ENCODE data around the gene CBFA2T3. TPM values are rescaled to one million over a fixed set of nuclear protein-coding genes. Genes with fewer than 3 reads are reported as not detected.
A peak's percentile ranks its signal among the peaks of the same experiment; 100 is the strongest.

The CBFA2T3 gene
- total and polyA plus RNA-seq, 2 of the 13 experiments (the other 11 are each of a cell fraction or from before 2014, with no cell fraction given): 0.05 TPM; not detected in 1

DNA sequence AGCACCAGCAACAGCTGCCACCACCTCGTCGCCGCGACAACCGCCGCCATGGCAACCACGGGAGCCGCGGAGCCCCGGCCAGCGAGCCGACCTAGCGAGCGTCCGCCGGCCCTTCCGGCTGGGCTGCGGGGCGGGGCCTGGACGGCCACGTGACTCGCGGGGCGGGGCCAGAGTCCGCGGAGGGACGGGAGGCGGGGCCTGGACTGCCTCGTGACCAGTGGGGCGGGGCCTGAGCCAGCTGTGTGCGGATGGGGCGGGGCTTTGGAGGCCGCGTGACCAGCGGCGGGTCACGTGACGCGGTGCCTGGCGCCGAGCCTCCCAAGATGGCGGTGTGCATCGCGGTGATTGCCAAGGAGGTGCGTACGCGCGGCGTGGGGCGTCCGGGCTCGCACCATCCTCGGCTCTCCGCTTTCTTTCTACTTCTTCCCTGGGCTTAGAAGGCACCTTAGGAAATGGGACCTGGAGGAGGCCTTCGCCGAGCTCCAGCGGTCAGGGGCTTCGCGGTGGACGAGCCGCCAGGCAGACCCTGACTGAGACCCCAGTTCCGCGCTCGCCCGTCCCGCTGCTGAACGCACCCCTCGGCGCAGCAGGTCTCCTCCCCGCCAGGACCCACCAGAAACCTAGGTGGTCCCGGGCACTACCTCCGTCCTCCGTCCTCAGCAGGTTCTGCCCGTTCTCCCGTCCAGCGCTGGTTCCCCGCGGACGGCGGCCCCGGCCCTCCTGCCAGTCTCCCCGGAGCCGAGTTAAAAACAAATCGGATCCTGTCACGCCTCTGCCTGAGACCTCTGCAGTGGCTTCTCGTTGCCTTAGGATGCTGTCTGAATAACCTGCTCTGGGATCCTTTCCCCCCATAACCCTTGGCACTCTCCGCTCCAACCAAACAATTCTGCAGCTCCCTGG is 119.9 kb downstream of the CBFA2T3 start, which contains the start of the genes GALNS and TRAPPC2L (continued):
- TF ChIP-seq, protein P1, sequence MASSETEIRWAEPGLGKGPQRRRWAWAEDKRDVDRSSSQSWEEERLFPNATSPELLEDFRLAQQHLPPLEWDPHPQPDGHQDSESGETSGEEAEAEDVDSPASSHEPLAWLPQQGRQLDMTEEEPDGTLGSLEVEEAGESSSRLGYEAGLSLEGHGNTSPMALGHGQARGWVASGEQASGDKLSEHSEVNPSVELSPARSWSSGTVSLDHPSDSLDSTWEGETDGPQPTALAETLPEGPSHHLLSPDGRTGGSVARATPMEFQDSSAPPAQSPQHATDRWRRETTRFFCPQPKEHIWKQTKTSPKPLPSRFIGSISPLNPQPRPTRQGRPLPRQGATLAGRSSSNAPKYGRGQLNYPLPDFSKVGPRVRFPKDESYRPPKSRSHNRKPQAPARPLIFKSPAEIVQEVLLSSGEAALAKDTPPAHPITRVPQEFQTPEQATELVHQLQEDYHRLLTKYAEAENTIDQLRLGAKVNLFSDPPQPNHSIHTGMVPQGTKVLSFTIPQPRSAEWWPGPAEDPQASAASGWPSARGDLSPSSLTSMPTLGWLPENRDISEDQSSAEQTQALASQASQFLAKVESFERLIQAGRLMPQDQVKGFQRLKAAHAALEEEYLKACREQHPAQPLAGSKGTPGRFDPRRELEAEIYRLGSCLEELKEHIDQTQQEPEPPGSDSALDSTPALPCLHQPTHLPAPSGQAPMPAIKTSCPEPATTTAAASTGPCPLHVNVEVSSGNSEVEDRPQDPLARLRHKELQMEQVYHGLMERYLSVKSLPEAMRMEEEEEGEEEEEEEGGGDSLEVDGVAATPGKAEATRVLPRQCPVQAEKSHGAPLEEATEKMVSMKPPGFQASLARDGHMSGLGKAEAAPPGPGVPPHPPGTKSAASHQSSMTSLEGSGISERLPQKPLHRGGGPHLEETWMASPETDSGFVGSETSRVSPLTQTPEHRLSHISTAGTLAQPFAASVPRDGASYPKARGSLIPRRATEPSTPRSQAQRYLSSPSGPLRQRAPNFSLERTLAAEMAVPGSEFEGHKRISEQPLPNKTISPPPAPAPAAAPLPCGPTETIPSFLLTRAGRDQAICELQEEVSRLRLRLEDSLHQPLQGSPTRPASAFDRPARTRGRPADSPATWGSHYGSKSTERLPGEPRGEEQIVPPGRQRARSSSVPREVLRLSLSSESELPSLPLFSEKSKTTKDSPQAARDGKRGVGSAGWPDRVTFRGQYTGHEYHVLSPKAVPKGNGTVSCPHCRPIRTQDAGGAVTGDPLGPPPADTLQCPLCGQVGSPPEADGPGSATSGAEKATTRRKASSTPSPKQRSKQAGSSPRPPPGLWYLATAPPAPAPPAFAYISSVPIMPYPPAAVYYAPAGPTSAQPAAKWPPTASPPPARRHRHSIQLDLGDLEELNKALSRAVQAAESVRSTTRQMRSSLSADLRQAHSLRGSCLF (CRISPR knock-in tag; IDR thresholded peaks at IDR 0.05; ENCODE audit: borderline replicate concordance): no peak
- TF ChIP-seq, protein P2, sequence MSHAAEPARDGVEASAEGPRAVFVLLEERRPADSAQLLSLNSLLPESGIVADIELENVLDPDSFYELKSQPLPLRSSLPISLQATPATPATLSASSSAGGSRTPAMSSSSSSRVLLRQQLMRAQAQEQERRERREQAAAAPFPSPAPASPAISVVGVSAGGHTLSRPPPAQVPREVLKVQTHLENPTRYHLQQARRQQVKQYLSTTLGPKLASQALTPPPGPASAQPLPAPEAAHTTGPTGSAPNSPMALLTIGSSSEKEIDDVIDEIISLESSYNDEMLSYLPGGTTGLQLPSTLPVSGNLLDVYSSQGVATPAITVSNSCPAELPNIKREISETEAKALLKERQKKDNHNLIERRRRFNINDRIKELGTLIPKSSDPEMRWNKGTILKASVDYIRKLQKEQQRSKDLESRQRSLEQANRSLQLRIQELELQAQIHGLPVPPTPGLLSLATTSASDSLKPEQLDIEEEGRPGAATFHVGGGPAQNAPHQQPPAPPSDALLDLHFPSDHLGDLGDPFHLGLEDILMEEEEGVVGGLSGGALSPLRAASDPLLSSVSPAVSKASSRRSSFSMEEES (CRISPR knock-in tag; IDR thresholded peaks at IDR 0.05): peak; percentile 98
- TF ChIP-seq, protein P3, sequence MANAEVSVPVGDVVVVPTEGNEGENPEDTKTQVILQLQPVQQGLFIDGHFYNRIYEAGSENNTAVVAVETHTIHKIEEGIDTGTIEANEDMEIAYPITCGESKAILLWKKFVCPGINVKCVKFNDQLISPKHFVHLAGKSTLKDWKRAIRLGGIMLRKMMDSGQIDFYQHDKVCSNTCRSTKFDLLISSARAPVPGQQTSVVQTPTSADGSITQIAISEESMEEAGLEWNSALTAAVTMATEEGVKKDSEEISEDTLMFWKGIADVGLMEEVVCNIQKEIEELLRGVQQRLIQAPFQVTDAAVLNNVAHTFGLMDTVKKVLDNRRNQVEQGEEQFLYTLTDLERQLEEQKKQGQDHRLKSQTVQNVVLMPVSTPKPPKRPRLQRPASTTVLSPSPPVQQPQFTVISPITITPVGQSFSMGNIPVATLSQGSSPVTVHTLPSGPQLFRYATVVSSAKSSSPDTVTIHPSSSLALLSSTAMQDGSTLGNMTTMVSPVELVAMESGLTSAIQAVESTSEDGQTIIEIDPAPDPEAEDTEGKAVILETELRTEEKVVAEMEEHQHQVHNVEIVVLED (CRISPR knock-in tag; IDR thresholded peaks at IDR 0.05; ENCODE audit: borderline replicate concordance): peak; percentile 80; the same call in 1 of the 2 replicates
- peak; percentile 16 for TF ChIP-seq SKI (IDR thresholded peaks at IDR 0.05; ENCODE audit: partially characterized antibody)
- 0 out of 2 replicates have a peak, but pooled peaks have one; percentile 32 for TF ChIP-seq GTF3A (CRISPR knock-in tag; conservative IDR thresholded peaks at IDR 0.05)
- TF ChIP-seq, protein P4, sequence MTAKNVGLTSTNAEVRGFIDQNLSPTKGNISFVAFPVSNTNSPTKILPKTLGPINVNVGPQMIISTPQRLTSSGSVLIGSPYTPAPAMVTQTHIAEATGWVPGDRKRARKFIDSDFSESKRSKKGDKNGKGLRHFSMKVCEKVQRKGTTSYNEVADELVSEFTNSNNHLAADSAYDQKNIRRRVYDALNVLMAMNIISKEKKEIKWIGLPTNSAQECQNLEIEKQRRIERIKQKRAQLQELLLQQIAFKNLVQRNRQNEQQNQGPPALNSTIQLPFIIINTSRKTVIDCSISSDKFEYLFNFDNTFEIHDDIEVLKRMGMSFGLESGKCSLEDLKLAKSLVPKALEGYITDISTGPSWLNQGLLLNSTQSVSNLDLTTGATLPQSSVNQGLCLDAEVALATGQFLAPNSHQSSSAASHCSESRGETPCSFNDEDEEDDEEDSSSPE (CRISPR knock-in tag; IDR thresholded peaks at IDR 0.05): peak; percentile 71
- 0 out of 2 replicates have a peak, but pooled peaks have one; percentile 58 for TF ChIP-seq PRMT3 (CRISPR knock-in tag; IDR thresholded peaks at IDR 0.05; ENCODE audit: borderline replicate concordance, low read depth)
- TF ChIP-seq MXD4 (CRISPR knock-in tag; IDR thresholded peaks at IDR 0.05): peak; percentile 72; the same call in 1 of the 2 replicates
- peak; percentile 66 for TF ChIP-seq MED8 (CRISPR knock-in tag; IDR thresholded peaks at IDR 0.05; ENCODE audit: insufficient replicate concordance)
- TF ChIP-seq, protein P5, sequence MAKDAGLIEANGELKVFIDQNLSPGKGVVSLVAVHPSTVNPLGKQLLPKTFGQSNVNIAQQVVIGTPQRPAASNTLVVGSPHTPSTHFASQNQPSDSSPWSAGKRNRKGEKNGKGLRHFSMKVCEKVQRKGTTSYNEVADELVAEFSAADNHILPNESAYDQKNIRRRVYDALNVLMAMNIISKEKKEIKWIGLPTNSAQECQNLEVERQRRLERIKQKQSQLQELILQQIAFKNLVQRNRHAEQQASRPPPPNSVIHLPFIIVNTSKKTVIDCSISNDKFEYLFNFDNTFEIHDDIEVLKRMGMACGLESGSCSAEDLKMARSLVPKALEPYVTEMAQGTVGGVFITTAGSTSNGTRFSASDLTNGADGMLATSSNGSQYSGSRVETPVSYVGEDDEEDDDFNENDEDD (CRISPR knock-in tag; IDR thresholded peaks at IDR 0.05; ENCODE audit: borderline replicate concordance): peak; percentile 64; the same call in 1 of the 2 replicates
- TF ChIP-seq ZNF720 (CRISPR knock-in tag; IDR thresholded peaks at IDR 0.05): no peak
- TF ChIP-seq, protein P6, sequence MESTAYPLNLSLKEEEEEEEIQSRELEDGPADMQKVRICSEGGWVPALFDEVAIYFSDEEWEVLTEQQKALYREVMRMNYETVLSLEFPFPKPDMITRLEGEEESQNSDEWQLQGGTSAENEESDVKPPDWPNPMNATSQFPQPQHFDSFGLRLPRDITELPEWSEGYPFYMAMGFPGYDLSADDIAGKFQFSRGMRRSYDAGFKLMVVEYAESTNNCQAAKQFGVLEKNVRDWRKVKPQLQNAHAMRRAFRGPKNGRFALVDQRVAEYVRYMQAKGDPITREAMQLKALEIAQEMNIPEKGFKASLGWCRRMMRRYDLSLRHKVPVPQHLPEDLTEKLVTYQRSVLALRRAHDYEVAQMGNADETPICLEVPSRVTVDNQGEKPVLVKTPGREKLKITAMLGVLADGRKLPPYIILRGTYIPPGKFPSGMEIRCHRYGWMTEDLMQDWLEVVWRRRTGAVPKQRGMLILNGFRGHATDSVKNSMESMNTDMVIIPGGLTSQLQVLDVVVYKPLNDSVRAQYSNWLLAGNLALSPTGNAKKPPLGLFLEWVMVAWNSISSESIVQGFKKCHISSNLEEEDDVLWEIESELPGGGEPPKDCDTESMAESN (CRISPR knock-in tag; conservative IDR thresholded peaks at IDR 0.05): peak; percentile 85
- TF ChIP-seq ZNF232 (CRISPR knock-in tag; IDR thresholded peaks at IDR 0.05; ENCODE audit: borderline replicate concordance): peak; percentile 63; the same call in 1 of the 2 replicates

All from HepG2 (cell line).